HEK293T (cell line): Measurements from ENCODE around the gene DYDC1.

Experiments
- ELF4 ChIP-seq: fragments of 450-650 bp; IDR thresholded peaks from 2 replicates; pipeline ENCODE4 v1.6.1; 2017; ENCODE audit warnings: antibody characterized with exemption
- FOXA1 ChIP-seq: fragments of 450-650 bp; IDR thresholded peaks from 2 replicates; pipeline ENCODE4 v1.6.1; 2016; ENCODE audit warnings: mild to moderate bottlenecking
- FOXK2 ChIP-seq: fragments of 450-650 bp; IDR thresholded peaks from 2 replicates; pipeline ENCODE4 v1.6.1; 2016; ENCODE audit warnings: mild to moderate bottlenecking
- SP1 ChIP-seq: fragments of 450-650 bp; IDR thresholded peaks from 2 replicates; pipeline ENCODE4 v1.6.1; 2017
- TARDBP ChIP-seq: fragments of 450-650 bp; IDR thresholded peaks from 2 replicates; pipeline ENCODE4 v1.6.1; 2016
- ZNF384 ChIP-seq: fragments of 450-650 bp; IDR thresholded peaks from 2 replicates; pipeline ENCODE4 v1.6.1; 2016
- TF ChIP-seq, protein P1 (sequence below): fragments of 450-650 bp; IDR thresholded peaks from 2 replicates; pipeline ENCODE4 v1.6.1; 2016

- TF ChIP-seq, protein P1, sequence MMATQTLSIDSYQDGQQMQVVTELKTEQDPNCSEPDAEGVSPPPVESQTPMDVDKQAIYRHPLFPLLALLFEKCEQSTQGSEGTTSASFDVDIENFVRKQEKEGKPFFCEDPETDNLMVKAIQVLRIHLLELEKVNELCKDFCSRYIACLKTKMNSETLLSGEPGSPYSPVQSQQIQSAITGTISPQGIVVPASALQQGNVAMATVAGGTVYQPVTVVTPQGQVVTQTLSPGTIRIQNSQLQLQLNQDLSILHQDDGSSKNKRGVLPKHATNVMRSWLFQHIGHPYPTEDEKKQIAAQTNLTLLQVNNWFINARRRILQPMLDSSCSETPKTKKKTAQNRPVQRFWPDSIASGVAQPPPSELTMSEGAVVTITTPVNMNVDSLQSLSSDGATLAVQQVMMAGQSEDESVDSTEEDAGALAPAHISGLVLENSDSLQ, result no peak
- TF ChIP-seq SP1 (no peak), ZNF384 (no peak), TARDBP (no peak), ELF4 (no peak), FOXA1 (no peak), FOXK2 (no peak)
These were observed 35.7 kb upstream of the DYDC1 start for GRCh38 chr10:80392250-80392649.
